Measurements from ENCODE around the gene CNNM1. TPM values are rescaled to one million over a fixed set of nuclear protein-coding genes. Genes with fewer than 3 reads are reported as not detected.

CNNM1 gene
- total RNA-seq, 3 donors from 2014 or later, result 0.64 to 0.98 (median 0.88) TPM

DNA sequence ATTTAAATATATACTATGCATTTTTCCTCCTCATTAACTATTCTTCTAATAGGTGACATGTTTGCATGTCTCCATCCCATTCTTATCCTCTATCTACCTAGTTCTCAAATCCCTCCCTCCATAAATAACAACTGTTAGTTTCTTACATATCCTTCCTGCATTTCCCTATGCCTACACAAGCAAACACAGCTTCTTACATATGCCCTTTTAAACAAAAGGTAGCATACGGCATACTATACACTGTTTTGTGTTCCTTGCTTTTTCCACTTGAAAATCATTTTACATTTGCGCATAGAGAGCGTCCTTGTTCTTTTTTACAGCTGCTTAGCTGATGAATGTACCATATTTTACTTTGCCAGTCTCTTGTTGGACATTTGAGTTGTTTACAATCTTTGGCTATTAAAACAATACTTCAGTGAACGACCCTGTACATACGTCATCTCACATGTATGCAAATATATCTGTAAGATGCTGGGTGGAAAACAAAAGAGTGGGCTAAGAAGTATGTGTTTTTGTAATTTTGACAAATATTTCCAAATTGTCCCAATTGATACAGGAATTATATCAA lies 93.5 kb downstream of the CNNM1 start:
- Histone ChIP-seq H3K9me3 (no peaks in the 10 kb centered on the region), H3K36me3 (peaks cover 4% of the 10 kb centered on the region)

DNA sequence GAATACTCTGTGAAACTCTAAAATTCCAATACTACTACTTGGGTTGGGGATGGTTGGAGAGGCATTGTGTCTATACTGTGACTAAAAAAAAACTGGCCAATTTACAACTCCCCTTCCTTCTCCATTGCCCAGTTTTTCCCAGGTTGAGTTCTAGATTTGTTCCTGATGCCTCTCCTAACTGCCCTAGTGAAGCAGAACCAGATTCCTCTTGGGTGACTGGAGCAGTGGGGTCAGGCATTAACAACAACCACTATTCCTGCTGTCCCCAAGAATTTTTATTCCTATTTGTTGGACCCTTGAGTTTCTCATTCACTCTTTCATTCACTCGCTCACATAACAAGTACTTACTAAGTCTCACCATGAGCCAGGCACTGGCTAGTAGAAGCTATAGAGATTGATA lies 95.5 kb downstream of the CNNM1 start:
- Histone ChIP-seq H3K4me1 (peaks cover 0 to 3% of the 10 kb centered on the region in 2 donors), H3K9me3 (no peaks in the 10 kb centered on the region), H3K27ac (no peak overlapping the region), H3K27me3 (no peaks in the 10 kb centered on the region), H3K4me3 (no peak overlapping the region), H3K36me3 (peaks cover under 1% of the 10 kb centered on the region)
- intact Hi-C loops (cut with DNase I; ENCODE audit: low total_unique reads), result no loop called here
- DNase-seq (ENCODE audit: low spot score in 2 of 2), result no peak
- no peak for TF ChIP-seq POLR2AphosphoS5 (IDR thresholded peaks at IDR 0.05)
- no peak for TF ChIP-seq POLR2A (IDR thresholded peaks at IDR 0.05)
- TF ChIP-seq, protein P1, sequence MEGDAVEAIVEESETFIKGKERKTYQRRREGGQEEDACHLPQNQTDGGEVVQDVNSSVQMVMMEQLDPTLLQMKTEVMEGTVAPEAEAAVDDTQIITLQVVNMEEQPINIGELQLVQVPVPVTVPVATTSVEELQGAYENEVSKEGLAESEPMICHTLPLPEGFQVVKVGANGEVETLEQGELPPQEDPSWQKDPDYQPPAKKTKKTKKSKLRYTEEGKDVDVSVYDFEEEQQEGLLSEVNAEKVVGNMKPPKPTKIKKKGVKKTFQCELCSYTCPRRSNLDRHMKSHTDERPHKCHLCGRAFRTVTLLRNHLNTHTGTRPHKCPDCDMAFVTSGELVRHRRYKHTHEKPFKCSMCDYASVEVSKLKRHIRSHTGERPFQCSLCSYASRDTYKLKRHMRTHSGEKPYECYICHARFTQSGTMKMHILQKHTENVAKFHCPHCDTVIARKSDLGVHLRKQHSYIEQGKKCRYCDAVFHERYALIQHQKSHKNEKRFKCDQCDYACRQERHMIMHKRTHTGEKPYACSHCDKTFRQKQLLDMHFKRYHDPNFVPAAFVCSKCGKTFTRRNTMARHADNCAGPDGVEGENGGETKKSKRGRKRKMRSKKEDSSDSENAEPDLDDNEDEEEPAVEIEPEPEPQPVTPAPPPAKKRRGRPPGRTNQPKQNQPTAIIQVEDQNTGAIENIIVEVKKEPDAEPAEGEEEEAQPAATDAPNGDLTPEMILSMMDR (IDR thresholded peaks at IDR 0.05), result no peak

More for the DNA sequence above, 93.5 kb downstream of the CNNM1 start:
- no peak for TF ChIP-seq POLR2AphosphoS5 (IDR thresholded peaks at IDR 0.05)
- TF ChIP-seq, protein P1 (IDR thresholded peaks at IDR 0.05), result no peak
- no peak for TF ChIP-seq POLR2A (IDR thresholded peaks at IDR 0.05)
- H3K27me3 ChIP-seq, result no peaks in the 10 kb centered on the region
- no peak overlapping the region for H3K4me3 ChIP-seq
- no peak overlapping the region for H3K27ac ChIP-seq
- no peak for DNase-seq (ENCODE audit: low spot score in 2 of 2)
- intact Hi-C loops (cut with DNase I; ENCODE audit: low total_unique reads), result no loop called here
- no peaks in the 10 kb centered on the region for H3K4me1 ChIP-seq

DNA sequence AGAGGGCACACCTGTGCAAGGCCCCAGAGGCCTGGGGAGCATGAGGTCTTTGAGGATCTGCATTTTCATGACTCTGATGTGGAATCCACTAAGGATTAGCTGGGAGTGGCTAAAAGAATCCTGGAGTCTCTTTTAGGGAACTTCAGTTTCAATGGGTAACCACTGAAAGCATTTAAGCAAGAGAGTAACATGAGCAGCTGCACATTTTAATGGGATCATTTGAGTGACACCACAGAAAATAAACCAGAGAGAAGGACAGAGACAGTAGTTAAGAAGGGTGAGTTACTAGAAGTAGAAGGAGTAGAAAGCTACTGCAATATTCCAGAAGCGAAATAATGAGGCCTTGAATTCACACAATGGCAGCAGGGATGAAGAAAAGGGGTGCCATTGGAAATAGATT lies 96.0 kb downstream of the CNNM1 start:
- Histone ChIP-seq H3K9me3 (no peaks in the 10 kb centered on the region), H3K36me3 (no peaks in the 10 kb centered on the region), H3K27me3 (no peaks in the 10 kb centered on the region), H3K4me1 (peaks cover 0 to 6% of the 10 kb centered on the region in 2 donors), H3K27ac (no peak overlapping the region), H3K4me3 (no peak overlapping the region)
- no peak for DNase-seq (ENCODE audit: low spot score in 2 of 2)
- TF ChIP-seq, protein P1 (IDR thresholded peaks at IDR 0.05), result no peak
- TF ChIP-seq POLR2AphosphoS5 (IDR thresholded peaks at IDR 0.05), result no peak
- TF ChIP-seq POLR2A (IDR thresholded peaks at IDR 0.05), result no peak
- intact Hi-C loops (cut with DNase I; ENCODE audit: low total_unique reads), result no loop called here

DNA sequence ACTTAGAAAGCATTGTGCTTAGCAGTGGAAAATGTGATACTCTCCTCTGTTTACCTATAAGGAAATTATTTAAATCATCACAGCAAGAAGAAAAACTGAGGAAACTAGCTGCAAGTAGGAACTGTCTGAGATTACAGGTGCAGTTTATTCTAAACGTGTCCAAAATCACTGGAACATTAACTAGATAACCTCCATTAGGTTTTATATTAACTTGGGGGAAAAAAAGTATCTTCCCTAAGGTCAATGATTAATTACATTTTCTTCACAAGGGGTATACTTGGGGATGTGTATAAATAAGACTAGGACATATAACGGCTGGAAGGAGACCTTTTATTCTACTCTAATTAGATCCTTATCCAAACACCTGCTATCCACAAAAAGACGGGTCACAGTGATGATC lies 97.5 kb downstream of the CNNM1 start:
- Histone ChIP-seq H3K9me3 (no peaks in the 10 kb centered on the region), H3K27ac (no peak overlapping the region), H3K27me3 (no peaks in the 10 kb centered on the region), H3K36me3 (no peaks in the 10 kb centered on the region), H3K4me3 (no peak overlapping the region), H3K4me1 (peaks cover 0 to 6% of the 10 kb centered on the region in 2 donors)
- intact Hi-C loops (cut with DNase I; ENCODE audit: low total_unique reads), result no loop called here
- DNase-seq (ENCODE audit: low spot score in 2 of 2), result no peak
- no peak for TF ChIP-seq POLR2A (IDR thresholded peaks at IDR 0.05)
- TF ChIP-seq, protein P1 (IDR thresholded peaks at IDR 0.05), result no peak

DNA sequence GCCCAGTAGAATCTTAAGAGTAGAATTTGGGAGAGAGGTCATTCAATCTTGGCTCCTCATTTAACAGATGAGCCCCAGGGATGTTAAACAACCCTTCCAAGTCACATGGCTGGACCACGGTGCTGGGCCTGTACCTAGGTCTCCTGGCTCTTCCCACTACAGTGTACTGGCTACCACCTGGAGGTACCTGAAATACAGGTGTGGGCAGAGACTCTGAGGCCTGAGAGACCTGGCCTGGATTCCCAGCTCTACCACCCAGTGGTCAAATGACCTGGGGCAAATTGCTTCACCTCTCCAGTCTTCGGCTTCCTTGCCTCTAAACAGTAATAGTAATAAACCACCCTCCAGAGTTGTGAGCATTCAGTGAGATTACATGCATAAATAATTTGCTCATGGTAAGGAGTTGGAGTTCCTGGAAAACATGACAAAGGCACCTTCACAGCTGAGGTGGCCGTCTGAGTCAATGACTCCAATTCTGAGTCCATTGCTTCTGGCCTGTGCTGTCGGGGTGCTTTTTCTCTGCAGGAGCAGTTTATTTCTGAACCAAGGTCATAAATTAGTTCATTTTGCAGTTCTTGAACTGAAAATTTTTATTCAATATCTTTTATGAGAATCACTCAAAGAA lies 98.5 kb downstream of the CNNM1 start:
- no peak for DNase-seq (ENCODE audit: low spot score in 2 of 2)
- Histone ChIP-seq H3K9me3 (no peaks in the 10 kb centered on the region), H3K4me3 (no peak overlapping the region), H3K36me3 (no peaks in the 10 kb centered on the region), H3K4me1 (peaks cover 0 to 6% of the 10 kb centered on the region in 2 donors), H3K27ac (no peak overlapping the region), H3K27me3 (no peaks in the 10 kb centered on the region)
- TF ChIP-seq POLR2A (IDR thresholded peaks at IDR 0.05), result no peak
- intact Hi-C loops (cut with DNase I; ENCODE audit: low total_unique reads), result no loop called here
